ENCODE data around the gene KIDINS220. TPM values are rescaled to one million over a fixed set of nuclear protein-coding genes. Genes with fewer than 3 reads are reported as not detected.
A peak's percentile ranks its signal among the peaks of the same experiment; 100 is the strongest.

Gene KIDINS220
- total and polyA plus RNA-seq, 2 of the 13 experiments (the other 11 are each of a cell fraction or from before 2014, with no cell fraction given) = 25.2 to 32.3 TPM

GRCh38 chr2:8684878-8685696, 152.3 kb downstream of the KIDINS220 start (continued):
- no peak for TF ChIP-seq ZBTB40 (IDR thresholded peaks at IDR 0.05)
- TF ChIP-seq ZBTB40 (CRISPR knock-in tag; IDR thresholded peaks at IDR 0.05) = peak; percentile 84
- 0 out of 2 replicates have a peak, but pooled peaks have one; percentile 15 for TF ChIP-seq ZNF558 (CRISPR knock-in tag; IDR thresholded peaks at IDR 0.05; ENCODE audit: borderline replicate concordance)
- no peak for TF ChIP-seq TFAP4 (IDR thresholded peaks at IDR 0.05; ENCODE audit: borderline replicate concordance, low read depth)
- TF ChIP-seq TAF15 (IDR thresholded peaks at IDR 0.05; ENCODE audit: low read depth, low read length, poor library complexity, severe bottlenecking) = peak; percentile 42
- peak; percentile 71 for TF ChIP-seq YEATS4 (CRISPR knock-in tag; IDR thresholded peaks at IDR 0.05; ENCODE audit: borderline replicate concordance)
- 0 out of 2 replicates have a peak, but pooled peaks have one; percentile 64 for TF ChIP-seq ZNF839 (CRISPR knock-in tag; IDR thresholded peaks at IDR 0.05; ENCODE audit: borderline replicate concordance)
- peak; percentile 43 to 54; a peak in 1 of 4 replicates for TF ChIP-seq KLF16 (CRISPR knock-in tag; IDR thresholded peaks at IDR 0.05)
- TF ChIP-seq SNAPC4 (CRISPR knock-in tag; IDR thresholded peaks at IDR 0.05) = no peak
- TF ChIP-seq AGO1 (IDR thresholded peaks at IDR 0.05; ENCODE audit: low read depth, low read length, poor library complexity, severe bottlenecking) = peak; percentile 100
- TF ChIP-seq ZNF441 (CRISPR knock-in tag; IDR thresholded peaks at IDR 0.05; ENCODE audit: borderline replicate concordance) = 0 out of 2 replicates have a peak, but pooled peaks have one; percentile 10
- no peak for TF ChIP-seq MED13 (CRISPR knock-in tag; IDR thresholded peaks at IDR 0.05)

Measured in HepG2 (cell line).